ENCODE measurements around the gene ZNF488.

DNA sequence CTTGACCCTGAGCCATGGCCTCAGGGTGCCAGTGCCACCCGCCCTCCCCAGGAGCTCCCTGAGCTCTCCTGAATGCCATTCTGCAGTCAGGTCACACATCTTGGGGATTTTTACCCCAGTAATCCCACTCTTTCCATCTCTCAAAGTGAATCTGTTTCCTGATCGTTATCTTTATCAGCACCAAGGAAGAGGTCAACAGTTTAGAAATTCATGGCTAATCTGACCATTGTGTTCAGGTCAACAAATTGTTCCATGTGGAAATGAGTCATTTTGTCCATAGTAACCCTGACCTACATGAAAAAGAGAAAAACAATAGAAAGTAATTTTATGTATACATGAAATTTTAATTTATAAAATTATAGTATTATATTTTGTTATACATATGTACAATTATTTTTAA, 28.8 kb upstream of the ZNF488 start:
- no peak for TF ChIP-seq POLR2A (IDR thresholded peaks at IDR 0.05)
- TF ChIP-seq, protein P1, sequence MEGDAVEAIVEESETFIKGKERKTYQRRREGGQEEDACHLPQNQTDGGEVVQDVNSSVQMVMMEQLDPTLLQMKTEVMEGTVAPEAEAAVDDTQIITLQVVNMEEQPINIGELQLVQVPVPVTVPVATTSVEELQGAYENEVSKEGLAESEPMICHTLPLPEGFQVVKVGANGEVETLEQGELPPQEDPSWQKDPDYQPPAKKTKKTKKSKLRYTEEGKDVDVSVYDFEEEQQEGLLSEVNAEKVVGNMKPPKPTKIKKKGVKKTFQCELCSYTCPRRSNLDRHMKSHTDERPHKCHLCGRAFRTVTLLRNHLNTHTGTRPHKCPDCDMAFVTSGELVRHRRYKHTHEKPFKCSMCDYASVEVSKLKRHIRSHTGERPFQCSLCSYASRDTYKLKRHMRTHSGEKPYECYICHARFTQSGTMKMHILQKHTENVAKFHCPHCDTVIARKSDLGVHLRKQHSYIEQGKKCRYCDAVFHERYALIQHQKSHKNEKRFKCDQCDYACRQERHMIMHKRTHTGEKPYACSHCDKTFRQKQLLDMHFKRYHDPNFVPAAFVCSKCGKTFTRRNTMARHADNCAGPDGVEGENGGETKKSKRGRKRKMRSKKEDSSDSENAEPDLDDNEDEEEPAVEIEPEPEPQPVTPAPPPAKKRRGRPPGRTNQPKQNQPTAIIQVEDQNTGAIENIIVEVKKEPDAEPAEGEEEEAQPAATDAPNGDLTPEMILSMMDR (IDR thresholded peaks at IDR 0.05) = no peak
